Activated CD8-positive, alpha-beta memory T cell treated with anti-CD3 and anti-CD28 coated beads, Interleukin-2, amount 50 U/mL, for 1 hour (primary cell): ENCODE measurements around the gene HSF4.

ENCODE experiments used
- DNase-seq: peaks from one replicate; pipeline ENCODE4 v3.0.0-alpha.2; 2020; ENCODE audit errors: extremely low read depth

Gene HSF4

GRCh38 chr16:67166598-67167168, 2.1 kb downstream of the HSF4 start:
- DNase-seq, result no peak

- DNase-seq, result no peak
Observed at GRCh38 chr16:67167588-67167987, 3.0 kb downstream of the HSF4 start.

DNA sequence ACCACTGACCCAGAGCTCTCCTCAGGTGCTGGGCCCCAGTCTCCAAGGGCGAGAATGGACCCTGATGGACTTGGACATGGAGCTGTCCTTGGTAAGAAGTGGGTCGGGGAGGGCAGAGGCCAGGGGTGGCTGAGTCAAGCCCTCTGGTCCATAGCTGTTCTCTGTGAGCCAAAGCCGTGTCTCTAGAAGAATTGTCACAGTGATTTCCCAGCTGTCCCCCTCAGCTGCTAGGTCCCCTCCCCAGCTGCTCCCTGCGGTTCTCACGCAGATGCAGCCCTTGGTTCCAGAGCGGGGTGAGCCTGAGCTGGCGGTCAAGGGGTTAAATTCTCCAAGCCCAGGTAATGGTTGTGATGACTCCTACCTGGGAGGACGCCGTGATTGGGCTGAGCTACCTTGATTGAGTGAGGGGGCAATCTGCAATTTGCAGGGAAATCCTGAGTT, 4.5 kb downstream of the HSF4 start:
- DNase-seq, result no peak

DNA sequence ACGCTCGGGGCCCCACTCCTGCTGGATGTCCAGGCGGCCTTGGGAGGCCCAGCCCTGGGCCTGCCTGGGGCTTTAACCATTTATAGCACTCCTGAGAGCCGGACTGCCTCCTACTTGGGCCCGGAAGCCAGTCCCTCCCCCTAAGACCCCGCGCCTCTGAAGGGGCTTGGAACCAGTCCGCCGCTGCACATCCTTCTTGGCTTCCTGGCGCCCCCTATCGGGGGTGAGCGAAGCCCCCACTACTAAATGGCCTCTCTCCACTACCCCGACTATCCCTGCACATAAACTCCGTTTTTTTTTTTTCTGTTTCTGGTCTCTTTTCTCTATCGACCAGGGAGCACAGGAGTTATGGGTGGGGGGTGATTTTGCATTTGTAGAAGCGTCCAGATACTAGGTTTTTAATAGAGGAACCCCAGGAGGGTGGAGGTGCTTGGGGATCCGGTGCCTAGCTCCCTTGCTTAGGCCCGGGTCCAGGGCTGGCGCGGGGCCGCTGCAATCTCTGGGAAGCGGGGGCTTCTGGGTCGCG, 5.2 kb downstream of the HSF4 start:
- no peak for DNase-seq

DNA sequence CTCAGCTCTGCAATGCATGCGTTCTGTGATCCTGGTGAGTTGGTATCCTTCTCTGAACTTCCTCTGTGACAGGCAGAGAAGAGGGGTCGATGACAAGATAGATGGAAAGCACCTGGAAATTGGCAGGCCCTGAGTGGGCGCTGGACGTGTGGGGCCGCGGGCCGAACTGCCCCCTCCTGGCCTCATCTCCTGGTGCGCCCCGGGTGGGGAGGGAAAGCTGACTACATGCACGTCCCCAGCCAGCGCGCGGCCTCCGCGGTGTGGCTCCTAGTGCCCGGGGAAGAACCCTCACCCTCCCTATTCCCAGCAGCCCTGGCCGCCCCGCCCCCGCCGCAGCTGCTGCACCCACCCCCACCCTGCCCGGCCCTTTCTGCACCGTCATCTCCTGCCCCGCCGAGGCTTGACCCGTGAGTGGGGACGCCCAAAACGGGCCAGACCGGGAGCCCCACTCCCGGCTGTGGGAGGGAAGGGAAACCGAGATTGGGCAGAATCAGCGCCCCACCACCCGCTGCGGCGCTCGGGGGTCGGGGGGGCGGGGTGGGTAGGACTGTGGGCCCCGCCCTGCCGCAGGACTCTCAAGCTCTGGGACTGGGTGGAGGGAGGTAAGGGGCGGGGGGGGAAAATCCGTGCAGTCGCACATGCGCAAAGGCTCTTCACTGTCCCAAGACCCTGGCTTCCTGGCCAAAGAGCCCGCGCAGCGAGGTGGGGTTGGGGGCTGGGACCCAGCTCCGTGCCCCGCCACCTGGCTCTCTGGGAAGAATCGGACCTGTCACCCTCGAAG, 5.8 kb downstream of the HSF4 start, which contains the start of gene NOL3:
Gene NOL3, plus strand, starts transcription at position 371 of the 781 bp plus-strand sequence.
- DNase-seq, result no peak

- DNase-seq, result no peak
Observed at GRCh38 chr16:67170949-67171649, 6.6 kb downstream of the HSF4 start.

DNA sequence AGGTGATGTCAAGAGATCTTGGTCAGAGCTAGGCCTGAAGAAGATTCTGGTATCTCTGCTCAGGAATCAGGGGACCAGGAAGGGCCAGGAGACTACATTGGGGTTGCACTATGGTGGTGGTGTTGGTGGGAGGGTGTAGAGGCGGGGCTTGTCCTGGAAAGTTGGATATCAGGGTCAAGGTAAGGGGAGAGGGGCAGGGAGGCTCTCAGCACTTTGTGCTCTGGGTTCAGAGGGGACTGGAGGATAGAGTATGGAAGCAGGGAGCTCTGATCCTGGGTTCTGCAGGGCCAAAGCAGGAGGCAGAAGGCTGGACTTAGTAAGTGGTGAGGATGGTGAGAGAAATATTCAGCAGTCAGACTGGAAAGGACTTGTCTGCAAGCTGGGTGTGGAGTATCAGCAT, 8.8 kb downstream of the HSF4 start:
- no peak for DNase-seq

GRCh38 chr16:67173808-67174705, 9.5 kb downstream of the HSF4 start:
- DNase-seq, result no peak

DNA sequence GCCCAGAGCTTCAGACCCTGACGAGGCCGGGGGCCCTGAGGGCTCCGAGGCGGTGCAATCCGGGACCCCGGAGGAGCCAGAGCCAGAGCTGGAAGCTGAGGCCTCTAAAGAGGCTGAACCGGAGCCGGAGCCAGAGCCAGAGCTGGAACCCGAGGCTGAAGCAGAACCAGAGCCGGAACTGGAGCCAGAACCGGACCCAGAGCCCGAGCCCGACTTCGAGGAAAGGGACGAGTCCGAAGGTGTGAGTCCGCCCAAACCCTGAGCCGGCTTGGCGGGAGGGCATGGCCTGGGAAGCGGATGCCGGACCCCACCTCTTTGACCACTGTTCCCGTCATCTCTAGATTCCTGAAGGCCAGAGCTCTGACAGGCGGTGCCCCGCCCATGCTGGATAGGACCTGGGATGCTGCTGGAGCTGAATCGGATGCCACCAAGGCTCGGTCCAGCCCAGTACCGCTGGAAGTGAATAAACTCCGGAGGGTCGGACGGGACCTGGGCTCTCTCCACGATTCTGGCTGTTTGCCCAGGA, 10.2 kb downstream of the HSF4 start:
- no peak for DNase-seq

- DNase-seq, result no peak
Observed at GRCh38 chr16:67176662-67177061, 12.1 kb downstream of the HSF4 start.

DNA sequence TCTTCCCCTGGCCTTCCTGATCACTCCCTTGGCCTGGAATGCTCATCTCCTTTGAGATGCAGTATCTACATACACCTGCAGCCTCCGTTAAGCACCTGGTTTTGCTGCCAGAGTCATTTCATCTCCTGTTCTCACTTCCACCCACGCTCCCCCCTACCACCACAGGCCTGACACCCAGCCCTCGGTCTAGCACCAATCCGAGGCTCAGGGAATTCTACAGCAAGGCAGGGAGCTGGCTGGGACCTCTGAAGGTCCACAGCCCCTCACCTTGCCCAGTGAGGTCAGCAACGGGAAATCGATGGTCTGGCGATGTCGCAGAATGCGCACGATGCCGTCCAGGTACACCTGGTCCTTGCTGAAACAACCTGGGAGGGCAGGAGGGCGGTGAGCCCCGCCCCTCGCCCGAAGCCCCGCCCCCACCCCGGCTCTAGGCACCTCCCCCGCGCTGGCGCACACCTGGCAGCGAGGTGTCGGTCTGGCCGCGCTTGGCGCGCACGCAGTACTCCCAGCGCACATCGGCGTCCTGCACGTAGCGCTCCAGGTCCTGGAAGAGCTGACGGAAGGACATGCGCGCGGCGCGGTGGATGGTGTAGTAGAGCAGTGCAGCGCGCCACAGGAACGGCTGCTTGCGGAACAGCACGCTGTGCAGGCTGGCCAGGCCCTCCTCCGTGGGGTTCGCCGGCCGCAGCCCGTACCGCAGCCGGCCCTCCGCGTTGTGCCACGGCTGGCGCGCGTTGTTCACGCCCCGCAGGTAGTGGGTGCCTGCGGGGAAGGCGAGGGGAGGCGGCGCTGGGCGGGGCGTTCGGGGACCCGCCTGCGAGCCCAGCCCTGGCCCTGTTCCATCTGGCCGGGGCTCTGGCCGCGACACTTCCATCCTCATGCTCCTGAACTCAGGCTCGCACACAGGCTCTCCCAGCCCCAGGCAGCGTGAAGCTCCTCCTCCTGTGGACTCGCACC, 13.5 kb downstream of the HSF4 start:
- DNase-seq, result no peak

GRCh38 chr16:67179421-67180080, 15.0 kb downstream of the HSF4 start:
- no peak for DNase-seq

DNA sequence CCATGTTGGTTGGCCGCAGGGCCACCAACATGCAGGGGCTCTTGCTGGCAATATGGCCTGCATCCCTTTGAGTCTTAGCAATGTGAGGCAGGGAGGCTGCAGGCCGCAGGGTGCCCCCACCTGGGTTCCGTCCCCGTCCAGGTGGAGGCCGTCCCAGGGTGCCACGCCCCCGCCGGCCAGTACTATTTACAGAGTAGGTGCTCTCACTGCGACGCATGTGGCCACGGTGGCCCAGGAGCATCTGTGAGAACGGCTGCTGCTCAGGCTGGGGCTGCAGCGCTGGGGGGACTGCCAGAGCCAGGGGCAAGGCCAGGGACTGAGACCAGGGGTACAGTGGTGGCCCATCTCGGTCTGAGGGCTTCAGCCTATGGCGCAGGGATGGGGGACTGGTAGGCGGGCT, 15.6 kb downstream of the HSF4 start:
- DNase-seq, result no peak

DNA sequence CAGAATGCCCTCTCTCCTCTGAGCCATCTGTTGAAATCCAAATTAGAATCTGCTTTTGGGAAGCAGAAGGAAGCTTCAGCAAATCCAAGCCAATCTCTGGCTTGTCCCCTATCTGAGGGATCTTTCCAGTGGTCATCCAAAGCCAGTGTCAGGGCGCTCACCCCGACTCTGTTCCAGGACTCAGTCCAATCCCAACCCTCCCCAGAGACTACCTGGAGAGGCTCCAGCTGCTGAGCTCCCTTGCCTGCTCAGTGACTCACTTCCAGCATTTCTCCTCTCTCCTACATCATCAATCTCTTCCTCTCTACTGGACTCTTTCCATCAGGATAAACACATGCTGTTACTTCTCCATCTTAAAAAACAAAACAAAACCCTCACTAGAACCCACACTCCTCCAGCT, 16.8 kb downstream of the HSF4 start:
- DNase-seq, result no peak

GRCh38 chr16:67182288-67182687, 17.7 kb downstream of the HSF4 start:
- no peak for DNase-seq

DNA sequence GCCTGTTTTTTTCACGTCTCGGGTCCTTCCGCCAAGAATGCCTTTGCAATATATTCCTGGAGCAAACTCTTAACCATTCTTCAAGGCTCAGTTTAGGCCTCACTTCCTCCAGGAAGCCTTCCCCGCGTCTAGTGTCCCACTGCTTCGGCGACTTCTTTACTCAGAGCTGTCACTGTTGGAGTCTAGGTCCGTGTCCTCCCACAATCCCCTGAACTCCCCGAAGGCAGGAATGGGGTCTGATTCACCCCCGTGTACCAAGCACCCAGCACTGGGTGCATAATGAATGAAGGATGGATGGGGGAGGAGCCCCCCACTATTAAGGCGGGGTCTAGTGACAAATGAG, 18.7 kb downstream of the HSF4 start:
- DNase-seq, result no peak

DNA sequence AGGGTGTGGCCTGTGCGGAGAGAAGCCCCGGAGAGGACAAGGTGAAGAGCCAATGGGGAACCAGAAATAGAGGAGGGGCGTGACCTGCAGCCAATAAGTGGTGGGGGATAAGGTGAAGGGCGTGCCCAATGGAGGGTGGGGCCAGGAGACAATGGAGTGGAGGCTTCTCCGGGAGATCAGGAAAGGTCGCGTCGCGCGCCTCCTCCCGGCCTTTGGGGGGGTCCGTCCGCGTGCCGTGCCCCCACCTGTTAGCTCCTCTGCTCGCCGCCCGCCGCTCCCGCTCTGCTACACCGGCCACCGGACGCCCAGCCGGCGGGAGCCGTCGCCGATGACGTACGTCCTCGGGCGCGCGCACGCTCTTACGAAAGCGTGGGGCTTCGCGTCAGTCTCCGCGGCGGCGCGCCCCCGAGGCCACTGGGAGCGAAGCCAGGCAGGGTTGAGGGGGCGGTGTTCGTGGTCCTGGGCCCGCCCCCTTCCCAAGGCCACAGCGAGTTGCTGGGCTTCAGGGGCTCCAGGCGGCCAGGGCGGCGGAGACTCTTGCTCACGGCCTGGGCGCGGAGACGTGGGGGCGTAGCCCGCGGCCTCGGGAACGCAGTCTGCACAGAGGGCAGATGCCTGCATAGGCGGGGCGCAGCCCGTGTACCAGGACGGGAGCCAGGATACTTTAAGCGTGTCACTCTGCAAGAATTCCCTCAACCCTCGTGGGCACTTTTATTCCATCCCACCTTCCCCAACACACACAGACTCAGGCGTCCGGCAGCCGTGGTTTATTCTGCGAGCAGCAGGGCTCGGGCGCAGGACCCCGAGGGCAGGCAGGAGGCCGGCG, 19.3 kb downstream of the HSF4 start, which contains the start of gene MATCAP1:
Gene MATCAP1, minus strand, starts transcription at position 337 of the 826 bp plus-strand sequence. CDS start 3,353 bp downstream, outside the sequence.
- DNase-seq, result peak; percentile 91

DNA sequence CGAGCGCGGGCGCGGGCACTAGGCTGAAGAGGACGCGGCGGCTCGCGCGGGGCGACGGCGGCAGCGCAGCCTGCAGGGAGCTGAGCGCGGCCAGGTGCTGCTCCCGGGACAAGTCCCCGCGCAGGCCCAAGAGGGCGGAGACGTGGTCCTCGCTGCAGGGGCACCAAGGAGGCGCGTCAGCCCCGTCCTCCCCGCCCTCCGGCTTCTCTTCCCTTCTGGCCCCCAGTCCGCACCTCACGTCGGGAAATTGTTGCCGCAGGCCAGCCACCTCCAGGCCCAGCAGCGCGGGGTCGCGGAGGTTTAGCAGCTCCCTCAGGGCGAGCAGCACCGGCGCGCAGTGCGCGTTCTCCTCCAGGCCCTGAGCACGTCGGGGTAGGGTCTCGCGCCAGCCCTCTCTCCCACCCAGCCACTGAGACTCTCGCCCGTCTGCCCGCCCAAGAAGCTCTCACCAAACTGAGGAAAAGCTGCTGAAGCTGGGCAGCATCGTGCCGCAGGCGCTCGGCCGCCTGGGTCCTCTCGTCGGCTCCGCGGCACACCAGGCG, 20.0 kb downstream of the HSF4 start:
- DNase-seq, result no peak
